T1000 (cell line): Measurements from ENCODE around the gene LMO7.

ENCODE experiments used
- DNase-seq: peaks from one replicate; lab custom pipeline; 2025; ENCODE audit warnings: mixed read lengths; lab: John Stamatoyannopoulos, UW

The LMO7 gene

GRCh38 chr13:75843991-75844390 lies 207.9 kb downstream of the LMO7 start:
- DNase-seq = no peak

GRCh38 chr13:75847588-75847987 lies 211.5 kb downstream of the LMO7 start:
- no peak for DNase-seq

GRCh38 chr13:75850916-75851315 lies 214.8 kb downstream of the LMO7 start:
- DNase-seq = no peak

GRCh38 chr13:75855216-75855615 lies 219.1 kb downstream of the LMO7 start:
- no peak for DNase-seq

GRCh38 chr13:75855847-75856246 lies 219.7 kb downstream of the LMO7 start:
- no peak for DNase-seq

- DNase-seq = no peak
Measured at GRCh38 chr13:75857291-75857690, 221.2 kb downstream of the LMO7 start.

- no peak for DNase-seq
Measured at GRCh38 chr13:75860935-75861334, 224.8 kb downstream of the LMO7 start.

GRCh38 chr13:75861786-75862185 lies 225.7 kb downstream of the LMO7 start:
- DNase-seq = no peak

GRCh38 chr13:75864718-75865117 lies 228.6 kb downstream of the LMO7 start:
- DNase-seq = no peak

GRCh38 chr13:75867379-75868117 lies 231.4 kb downstream of the LMO7 start:
- DNase-seq = no peak

- no peak for DNase-seq
Measured at GRCh38 chr13:75869981-75870380, 233.9 kb downstream of the LMO7 start.

- no peak for DNase-seq
Measured at GRCh38 chr13:75870397-75870903, 234.3 kb downstream of the LMO7 start.

GRCh38 chr13:75871059-75871458 lies 234.9 kb downstream of the LMO7 start:
- DNase-seq = no peak

GRCh38 chr13:75872980-75873379 lies 236.8 kb downstream of the LMO7 start:
- no peak for DNase-seq

GRCh38 chr13:75873494-75873893 lies 237.4 kb downstream of the LMO7 start:
- no peak for DNase-seq

- no peak for DNase-seq
Measured at GRCh38 chr13:75875450-75875849, 239.3 kb downstream of the LMO7 start.

GRCh38 chr13:75876142-75877050 lies 240.3 kb downstream of the LMO7 start:
- no peak for DNase-seq

- no peak for DNase-seq
Measured at GRCh38 chr13:75877071-75877470, 240.9 kb downstream of the LMO7 start.

- DNase-seq = no peak
Measured at GRCh38 chr13:75879656-75880055, 243.5 kb downstream of the LMO7 start.

- no peak for DNase-seq
Measured at GRCh38 chr13:75881109-75881775, 245.1 kb downstream of the LMO7 start.

- no peak for DNase-seq
Measured at GRCh38 chr13:75882261-75882660, 246.1 kb downstream of the LMO7 start.

- no peak for DNase-seq
Measured at GRCh38 chr13:75889427-75889826, 253.3 kb downstream of the LMO7 start.
